Right cardiac atrium (tissue), 5 donors: Measurements from ENCODE around the gene NTHL1. TPM values are rescaled to one million over a fixed set of nuclear protein-coding genes. Genes with fewer than 3 reads are reported as not detected.

Experiments used
- microRNA-seq, 2 donors: library from miRNA; unstranded; fragments of <30 nt; microRNA quantifications; one replicate each; pipeline ENCODE4 v1.2.0, GENCODE V29; 2020 to 2021
- polyA plus RNA-seq: library from polyadenylated mRNA; stranded (reverse); fragments of 200-250 nt; gene quantifications from one replicate; pipeline ENCODE4 v1.2.3, GENCODE V29; 2013
- total RNA-seq, 4 donors: library from RNA; stranded (reverse); fragmentation: NEBNext Ultra II Directional; extraction: Animal tissue kit (Norgen Biotek cat#: 25700); gene quantifications; one replicate each; pipeline ENCODE4 v1.2.1, GENCODE V29; 2021
- donor health status: healthy with polysubstance abuse.
- donor health status: DM: no; HTN: yes; CAD: no.
- donor health status: DM: no; HTN: no; CAD: no.
- donor health status: DM: no; HTN: yes; CAD: no; lungs with severe emphysema.
- donor health status: DM: yes; HTN: yes; CAD: no.

The NTHL1 gene
- total and polyA plus RNA-seq, 5 donors = 4.3 to 21.3 (median 13.4) TPM

Small RNA genes lying within 50 kb of the gene (microRNA-seq; reads per million reads assigned to microRNA genes)
- gene MIR1225 = 1.3 to 15.0 reads per million in 2 donors

Other genes starting within 250 kb of the NTHL1 start
- gene HAGH, start 221.0 kb downstream of the NTHL1 start, total RNA-seq = 100 to 1,000 TPM; 123 to 155 (median 141) TPM
- gene HAGH, start 221.0 kb downstream of the NTHL1 start, polyA plus RNA-seq = 224 TPM
- gene FAHD1, start 220.6 kb downstream of the NTHL1 start, total RNA-seq = 10 to 100 TPM; 18.8 to 26.5 (median 22.6) TPM
- 46.4 TPM for gene FAHD1, start 220.6 kb downstream of the NTHL1 start, polyA plus RNA-seq
- gene MEIOB, start 175.7 kb downstream of the NTHL1 start, total RNA-seq = not detected
- gene MEIOB, start 175.7 kb downstream of the NTHL1 start, polyA plus RNA-seq = not detected
- not detected for gene HS3ST6, start 129.4 kb downstream of the NTHL1 start, total RNA-seq
- not detected for gene HS3ST6, start 129.4 kb downstream of the NTHL1 start, polyA plus RNA-seq
- gene MSRB1, start 104.6 kb downstream of the NTHL1 start, total RNA-seq = 10 to 100 TPM; 18.0 to 34.0 (median 26.2) TPM
- 39.2 TPM for gene MSRB1, start 104.6 kb downstream of the NTHL1 start, polyA plus RNA-seq
- 10 to 100 TPM; 21.1 to 47.2 (median 24.2) TPM for gene RPL3L, start 93.1 kb downstream of the NTHL1 start, total RNA-seq
- 37.3 TPM for gene RPL3L, start 93.1 kb downstream of the NTHL1 start, polyA plus RNA-seq
- gene NDUFB10, start 88.3 kb downstream of the NTHL1 start, total RNA-seq = 100 to 1,000 TPM; 397 to 535 (median 467) TPM
- 1,316 TPM for gene NDUFB10, start 88.3 kb downstream of the NTHL1 start, polyA plus RNA-seq
- gene RPS2, start 83.0 kb downstream of the NTHL1 start, total RNA-seq = 1,000 to 10,000 TPM in 3 of 4 donors, 100 to 1,000 TPM in 1; 947 to 1,371 (median 1,063) TPM
- 1,244 TPM for gene RPS2, start 83.0 kb downstream of the NTHL1 start, polyA plus RNA-seq
- gene RNF151, start 81.0 kb downstream of the NTHL1 start, total RNA-seq = not detected
- not detected for gene RNF151, start 81.0 kb downstream of the NTHL1 start, polyA plus RNA-seq
- gene TBL3, start 75.8 kb downstream of the NTHL1 start, total RNA-seq = 10 to 100 TPM; 19.0 to 22.8 (median 19.7) TPM
- 39.6 TPM for gene TBL3, start 75.8 kb downstream of the NTHL1 start, polyA plus RNA-seq
- gene NOXO1, start 66.4 kb downstream of the NTHL1 start, total RNA-seq = not detected
- 0.29 TPM for gene NOXO1, start 66.4 kb downstream of the NTHL1 start, polyA plus RNA-seq
- 10 to 100 TPM; 19.6 to 25.7 (median 22.2) TPM for gene GFER, start 63.6 kb downstream of the NTHL1 start, total RNA-seq
- 31.7 TPM for gene GFER, start 63.6 kb downstream of the NTHL1 start, polyA plus RNA-seq
- 1 to 10 TPM in 1 of 4 donors, under 1 TPM in 3; 0.57 to 1.0 (median 0.68) TPM for gene SYNGR3, start 57.9 kb downstream of the NTHL1 start, total RNA-seq
- gene SYNGR3, start 57.9 kb downstream of the NTHL1 start, polyA plus RNA-seq = 1.4 TPM
- 10 to 100 TPM; 16.8 to 20.5 (median 17.5) TPM for gene ZNF598, start 38.0 kb downstream of the NTHL1 start, total RNA-seq
- gene ZNF598, start 38.0 kb downstream of the NTHL1 start, polyA plus RNA-seq = 14.0 TPM
- gene NPW, start 28.0 kb downstream of the NTHL1 start, total RNA-seq = not detected
- gene NPW, start 28.0 kb downstream of the NTHL1 start, polyA plus RNA-seq = not detected
- gene NHERF2, start 20.9 kb downstream of the NTHL1 start, total RNA-seq = 100 to 1,000 TPM; 131 to 257 (median 158) TPM
- gene NHERF2, start 20.9 kb downstream of the NTHL1 start, polyA plus RNA-seq = 228 TPM
- 10 to 100 TPM; 67.3 to 72.4 (median 69.4) TPM for gene TSC2, start 151 bp upstream of the NTHL1 start, total RNA-seq
- gene TSC2, start 151 bp upstream of the NTHL1 start, polyA plus RNA-seq = 34.7 TPM
- gene PKD1, start 88.1 kb upstream of the NTHL1 start, total RNA-seq = 100 to 1,000 TPM in 2 of 4 donors, 10 to 100 TPM in 2; 95.9 to 111 (median 99.1) TPM
- 98.4 TPM for gene PKD1, start 88.1 kb upstream of the NTHL1 start, polyA plus RNA-seq
- under 1 TPM in 3 of 4 donors, not detected in 1; 0.24 to 0.89 (median 0.88) TPM for gene RAB26, start 100.8 kb upstream of the NTHL1 start, total RNA-seq
- 0.95 TPM for gene RAB26, start 100.8 kb upstream of the NTHL1 start, polyA plus RNA-seq
- 10 to 100 TPM; 26.1 to 39.2 (median 33.0) TPM for gene TRAF7, start 107.9 kb upstream of the NTHL1 start, total RNA-seq
- gene TRAF7, start 107.9 kb upstream of the NTHL1 start, polyA plus RNA-seq = 17.7 TPM
- 10 to 100 TPM in 3 of 4 donors, 1 to 10 TPM in 1; 9.3 to 26.5 (median 12.3) TPM for gene CASKIN1, start 148.8 kb upstream of the NTHL1 start, total RNA-seq
- 9.7 TPM for gene CASKIN1, start 148.8 kb upstream of the NTHL1 start, polyA plus RNA-seq
- gene MLST8, start 157.6 kb upstream of the NTHL1 start, total RNA-seq = 10 to 100 TPM; 24.2 to 29.3 (median 27.0) TPM
- 33.3 TPM for gene MLST8, start 157.6 kb upstream of the NTHL1 start, polyA plus RNA-seq
- 10 to 100 TPM in 1 of 4 donors, 1 to 10 TPM in 3; 6.8 to 11.0 (median 7.9) TPM for gene BRICD5, start 163.0 kb upstream of the NTHL1 start, total RNA-seq
- gene BRICD5, start 163.0 kb upstream of the NTHL1 start, polyA plus RNA-seq = 3.4 TPM
- gene PGP, start 167.0 kb upstream of the NTHL1 start, total RNA-seq = 10 to 100 TPM; 20.2 to 24.8 (median 21.5) TPM
- gene PGP, start 167.0 kb upstream of the NTHL1 start, polyA plus RNA-seq = 19.3 TPM
- gene E4F1, start 175.8 kb upstream of the NTHL1 start, total RNA-seq = 10 to 100 TPM; 11.8 to 16.1 (median 14.2) TPM
- 13.7 TPM for gene E4F1, start 175.8 kb upstream of the NTHL1 start, polyA plus RNA-seq
- gene DNASE1L2, start 188.6 kb upstream of the NTHL1 start, total RNA-seq = under 1 TPM; 0.17 to 0.43 (median 0.33) TPM
- gene DNASE1L2, start 188.6 kb upstream of the NTHL1 start, polyA plus RNA-seq = 0.48 TPM
- 100 to 1,000 TPM; 110 to 145 (median 121) TPM for gene ECI1, start 203.8 kb upstream of the NTHL1 start, total RNA-seq
- 166 TPM for gene ECI1, start 203.8 kb upstream of the NTHL1 start, polyA plus RNA-seq
- gene RNPS1, start 220.3 kb upstream of the NTHL1 start, total RNA-seq = 100 to 1,000 TPM; 103 to 114 (median 110) TPM
- gene RNPS1, start 220.3 kb upstream of the NTHL1 start, polyA plus RNA-seq = 105 TPM